Measurements from ENCODE around the gene TF.
"Not testable (repeated sequence)": the region's sequence is repeated elsewhere in the genome, so short reads cannot be mapped to it uniquely, and the experiment has no call there.

Gene TF

GRCh38 chr3:133745981-133746711, at the start of gene TF:
TF (plus strand) TSS chr3:133746393; CDS start chr3:133746441, 48 bp downstream.
- no peak for DNase-seq (ENCODE audit: low read depth in 4 of 4, low spot score in 1 of 4)

DNA sequence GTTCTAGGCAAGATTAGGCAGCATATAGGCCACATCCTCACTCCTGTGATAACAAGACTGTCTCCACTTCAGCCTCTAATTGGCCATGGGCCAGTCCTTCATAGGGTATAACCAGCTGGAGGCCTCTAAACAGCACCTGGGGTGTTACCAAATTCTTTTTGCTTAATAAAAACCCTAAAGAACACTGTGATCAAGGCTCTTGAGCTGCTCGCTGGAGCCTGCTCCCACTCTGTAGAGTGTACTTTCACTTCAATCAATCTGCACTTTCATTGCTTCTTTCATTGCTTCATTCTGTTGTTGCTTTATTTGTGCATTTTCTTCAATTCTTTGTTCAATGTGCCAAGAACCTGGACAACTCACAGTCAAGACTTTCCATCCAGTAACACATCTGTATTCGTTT, 48.2 kb upstream of the TF start:
- DNase-seq (ENCODE audit: low read depth in 4 of 4, low spot score in 1 of 4) = no peak

DNA sequence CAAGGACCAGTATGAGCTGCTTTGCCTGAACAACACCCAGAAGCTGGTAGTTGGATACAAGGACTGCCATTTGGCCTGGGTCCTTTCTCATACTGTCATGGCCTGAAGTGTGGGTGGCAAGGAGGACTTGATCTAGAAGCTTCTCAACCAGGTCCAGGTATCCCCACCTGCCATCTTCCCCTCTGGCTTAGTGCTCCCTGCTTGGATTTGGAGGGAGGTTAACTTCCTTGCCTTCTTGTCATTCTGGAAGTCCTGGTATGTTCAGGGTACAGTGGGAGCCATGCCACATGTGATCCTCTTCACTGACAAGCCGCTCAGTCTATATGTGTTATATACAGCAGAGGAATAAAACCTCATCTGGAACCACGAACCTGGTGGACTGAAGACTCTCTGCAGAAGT, 46.7 kb upstream of the TF start:
- no peak for DNase-seq (ENCODE audit: low read depth in 4 of 4, low spot score in 1 of 4)

DNA sequence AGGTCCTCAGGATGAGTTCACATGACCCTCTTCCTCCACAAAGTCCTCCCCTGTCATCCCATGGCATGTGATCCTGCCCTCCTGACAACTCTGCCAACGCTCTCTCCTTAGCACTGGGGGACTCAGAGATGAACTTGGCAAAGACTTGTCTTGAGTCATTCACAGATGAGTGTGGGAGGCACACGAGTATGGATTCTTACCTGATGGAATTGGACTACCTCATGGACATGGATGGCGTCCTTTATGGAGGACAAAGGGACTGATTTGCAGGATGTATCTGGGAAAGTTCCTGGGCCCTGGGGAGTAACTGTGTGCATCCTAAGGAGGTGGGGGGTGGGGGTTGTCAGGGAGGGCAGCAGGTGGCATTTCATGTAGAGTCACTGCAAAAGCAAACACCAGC, 46.3 kb upstream of the TF start:
- no peak for DNase-seq (ENCODE audit: low read depth in 4 of 4, low spot score in 1 of 4)

GRCh38 chr3:133700351-133700750, 45.8 kb upstream of the TF start:
- DNase-seq (ENCODE audit: low read depth in 4 of 4, low spot score in 1 of 4) = no peak

- no peak for DNase-seq (ENCODE audit: low read depth in 4 of 4, low spot score in 1 of 4)
These were observed 44.5 kb upstream of the TF start for GRCh38 chr3:133701435-133702358.

- DNase-seq (ENCODE audit: low read depth in 4 of 4, low spot score in 1 of 4) = no peak
These were observed 42.3 kb upstream of the TF start for GRCh38 chr3:133703915-133704314.

- DNase-seq (ENCODE audit: low read depth in 4 of 4, low spot score in 1 of 4) = no peak
These were observed 40.2 kb upstream of the TF start for GRCh38 chr3:133706033-133706432.

- DNase-seq (ENCODE audit: low read depth in 4 of 4, low spot score in 1 of 4) = no peak
These were observed 36.9 kb upstream of the TF start for GRCh38 chr3:133709139-133709750.

DNA sequence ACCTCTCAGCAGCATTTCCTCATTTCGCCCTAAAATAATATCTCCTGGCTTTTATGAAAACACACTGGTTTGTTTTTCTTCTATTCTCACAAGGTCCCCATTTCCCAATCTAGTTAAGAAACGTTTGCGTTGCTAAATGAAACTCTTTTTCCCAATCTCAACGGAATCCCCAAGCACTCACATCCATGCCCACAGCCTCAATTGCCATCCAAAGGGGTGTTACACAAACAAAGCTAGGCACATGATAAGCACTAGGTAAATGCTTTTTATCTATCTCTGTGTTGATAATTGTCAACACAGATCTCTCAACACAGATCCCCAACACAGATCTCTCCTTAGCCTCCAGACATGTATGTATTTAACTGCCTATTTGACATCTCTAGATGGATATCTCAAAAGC, 35.2 kb upstream of the TF start:
- DNase-seq (ENCODE audit: low read depth in 4 of 4, low spot score in 1 of 4) = no peak

GRCh38 chr3:133712017-133712416, 34.2 kb upstream of the TF start:
- no peak for DNase-seq (ENCODE audit: low read depth in 4 of 4, low spot score in 1 of 4)

DNA sequence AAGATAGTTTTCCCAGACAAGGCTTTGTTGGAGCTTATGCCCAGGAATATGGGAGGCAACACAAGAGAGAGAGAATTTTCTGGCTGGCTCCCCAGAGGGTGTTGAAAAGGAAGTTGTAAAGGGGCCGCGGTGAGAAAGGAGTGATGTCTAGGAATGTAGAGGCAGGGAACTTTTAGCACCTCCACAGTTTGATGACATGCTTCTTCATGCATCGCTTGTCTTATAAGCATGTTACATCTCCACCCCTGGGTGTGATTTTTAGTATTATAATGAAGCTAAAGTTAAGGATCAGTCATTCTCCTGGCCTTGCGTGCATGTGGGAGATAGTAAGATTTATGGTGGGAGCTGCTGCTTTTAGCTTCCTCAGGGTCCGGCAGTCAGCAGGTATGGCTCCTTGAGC, 32.8 kb upstream of the TF start:
- no peak for DNase-seq (ENCODE audit: low read depth in 4 of 4, low spot score in 1 of 4)

GRCh38 chr3:133717424-133717823, 28.8 kb upstream of the TF start:
- DNase-seq (ENCODE audit: low read depth in 4 of 4, low spot score in 1 of 4) = no peak

DNA sequence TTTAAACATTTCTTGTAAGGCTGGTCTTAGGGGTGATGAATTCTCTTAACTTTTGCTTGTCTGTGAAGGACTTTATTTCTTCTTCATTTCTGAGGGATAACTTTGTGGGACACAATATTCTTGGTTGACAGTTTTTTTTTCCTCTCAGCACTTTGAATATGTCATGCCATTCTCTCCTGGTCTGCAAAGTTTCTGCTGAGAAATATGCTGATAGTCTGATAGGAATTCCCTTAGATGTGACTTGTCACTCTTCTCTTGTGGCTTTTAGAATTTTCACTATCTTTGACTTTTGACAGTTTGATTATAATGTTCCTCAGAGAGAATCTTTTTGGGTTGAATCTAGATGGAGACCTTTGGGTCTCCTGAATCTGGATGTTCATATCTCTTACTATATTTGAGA, 23.3 kb upstream of the TF start:
- no peak for DNase-seq (ENCODE audit: low read depth in 4 of 4, low spot score in 1 of 4)

- no peak for DNase-seq (ENCODE audit: low read depth in 4 of 4, low spot score in 1 of 4)
These were observed 15.2 kb upstream of the TF start for GRCh38 chr3:133730993-133731392.

- DNase-seq (ENCODE audit: low read depth in 4 of 4, low spot score in 1 of 4) = not testable (repeated sequence)
These were observed 14.0 kb upstream of the TF start for GRCh38 chr3:133732231-133732630.

- DNase-seq (ENCODE audit: low read depth in 4 of 4, low spot score in 1 of 4) = no peak
These were observed 13.0 kb upstream of the TF start for GRCh38 chr3:133733226-133733625.

DNA sequence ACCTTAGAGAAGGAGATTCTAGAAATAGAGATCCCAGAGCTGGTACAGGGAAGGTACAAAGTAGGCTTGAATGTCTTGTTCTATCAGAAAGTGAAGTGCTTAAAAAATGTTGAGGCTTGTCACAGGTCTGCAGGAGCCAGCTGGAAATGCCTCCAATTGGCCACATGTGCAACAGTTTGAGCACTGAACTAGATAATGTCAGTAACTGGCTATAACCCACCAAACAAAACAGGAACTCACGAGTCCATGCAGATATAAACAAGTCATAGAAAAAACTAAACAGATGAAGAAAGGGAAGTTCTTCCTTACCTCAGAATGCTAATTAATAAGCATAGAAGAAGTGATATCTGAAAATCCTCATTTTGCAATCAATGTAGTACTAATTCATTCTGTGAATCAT, 11.9 kb upstream of the TF start:
- no peak for DNase-seq (ENCODE audit: low read depth in 4 of 4, low spot score in 1 of 4)

DNA sequence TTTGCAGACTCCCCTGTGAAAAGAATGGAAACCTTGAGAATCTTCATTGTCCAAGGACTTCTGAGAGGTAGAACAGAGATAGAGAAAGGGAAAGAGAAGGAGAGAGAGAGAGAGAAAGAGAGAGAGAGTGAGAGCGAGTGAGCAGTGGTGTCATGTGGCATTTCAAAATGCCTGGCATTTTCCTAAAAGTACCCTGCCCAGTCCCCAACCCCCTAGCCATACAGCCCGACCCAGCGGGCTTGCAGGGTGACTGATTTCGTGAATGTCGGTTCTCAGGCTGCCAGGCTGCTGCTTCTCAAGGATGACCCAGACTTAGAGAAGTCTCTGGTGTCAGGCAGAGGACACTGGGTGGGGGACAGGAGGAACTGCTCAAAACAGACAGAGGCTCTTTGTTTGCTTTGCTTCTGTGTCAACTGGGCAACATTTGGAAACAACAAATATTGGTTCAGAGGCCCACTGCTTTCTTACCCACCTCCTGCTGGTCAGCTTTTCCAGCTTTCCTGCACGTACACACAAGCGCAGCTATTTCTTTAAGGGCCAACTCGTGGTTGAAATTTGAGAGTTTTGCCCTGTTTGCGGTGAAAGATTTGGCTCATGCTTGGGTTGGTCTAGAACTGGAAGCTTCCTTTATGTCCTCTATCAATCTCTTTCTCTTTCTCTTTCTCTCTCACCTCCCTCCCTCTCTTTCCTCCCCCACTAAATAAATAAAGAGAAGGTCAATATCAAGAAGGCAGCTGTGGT, 3.7 kb upstream of the TF start:
- no peak for DNase-seq (ENCODE audit: low read depth in 4 of 4, low spot score in 1 of 4)

DNA sequence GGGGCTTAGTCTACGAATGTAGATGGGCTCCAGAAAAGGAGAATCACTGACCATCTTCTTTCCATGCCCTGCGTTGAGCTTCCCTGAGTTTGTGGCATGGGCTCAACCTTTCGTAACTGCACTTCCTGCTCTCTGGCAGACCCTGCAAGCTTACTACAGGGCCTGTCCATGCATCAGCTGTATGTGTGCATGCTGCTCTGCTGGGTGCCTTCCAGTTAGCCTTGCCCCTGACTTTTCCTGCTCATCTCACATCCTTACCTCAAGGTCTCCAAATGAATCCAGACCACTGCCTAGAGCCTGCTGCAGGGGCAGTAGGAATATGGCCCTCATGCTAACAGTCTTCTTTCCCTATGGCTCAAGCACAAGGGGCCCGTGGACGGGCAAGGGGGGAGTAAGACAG, 2.0 kb upstream of the TF start:
- DNase-seq (ENCODE audit: low read depth in 4 of 4, low spot score in 1 of 4) = no peak

DNA sequence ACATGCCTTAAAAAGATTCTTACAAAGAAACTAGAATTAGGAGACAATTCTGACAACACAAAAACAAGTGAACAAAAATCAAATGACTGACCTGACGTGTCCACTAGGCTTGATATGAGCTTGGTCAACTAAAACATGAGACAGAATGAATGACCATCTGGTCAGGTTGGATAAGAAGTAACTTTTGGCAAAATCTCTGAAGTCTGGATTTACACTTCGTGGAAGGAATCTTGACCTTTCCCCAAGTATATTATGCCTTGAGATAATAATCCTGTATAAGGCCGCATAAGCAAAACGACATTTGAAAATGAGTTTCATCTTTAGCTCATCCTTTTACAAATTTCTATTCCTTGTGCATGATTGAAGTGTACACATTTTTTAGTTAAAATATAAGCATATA, 1.1 kb upstream of the TF start:
- no peak for DNase-seq (ENCODE audit: low read depth in 4 of 4, low spot score in 1 of 4)
